Activated T-cell treated with anti-CD3 and anti-CD28 coated beads, Interleukin-2, amount 50 U/mL, for 48 hours (primary cell): ENCODE measurements around the gene COX7B2.

ENCODE experiments used
- DNase-seq, 2 experiments: peaks; one replicate each; pipeline ENCODE4 v3.0.0-alpha.2; 2020

The COX7B2 gene, protein sequence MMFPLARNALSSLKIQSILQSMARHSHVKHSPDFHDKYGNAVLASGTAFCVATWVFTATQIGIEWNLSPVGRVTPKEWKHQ

DNA sequence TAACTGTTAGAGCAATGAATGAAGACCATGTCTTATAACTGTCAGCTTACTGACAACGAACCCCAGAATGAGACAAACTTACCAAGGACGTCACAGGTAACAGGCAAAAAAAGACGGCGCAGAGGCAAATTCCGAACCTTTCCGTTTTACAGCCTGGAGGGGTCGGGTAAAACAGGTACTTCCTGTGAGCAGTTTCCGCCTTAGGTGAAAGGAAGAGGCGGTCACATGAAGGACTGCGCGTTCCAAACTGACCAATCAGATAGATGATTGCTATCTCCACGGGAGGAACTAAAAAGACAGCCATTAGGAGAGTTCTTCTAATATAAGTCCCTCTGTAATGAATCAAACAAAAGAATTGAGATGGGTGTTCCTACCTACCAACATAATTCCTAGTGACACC, at the start of gene COX7B2:
TSS of gene COX7B2 (minus strand) at position 168 of the 400 bp plus-strand sequence. CDS start 174,053 bp downstream, outside the sequence.
- DNase-seq, result no peak

DNA sequence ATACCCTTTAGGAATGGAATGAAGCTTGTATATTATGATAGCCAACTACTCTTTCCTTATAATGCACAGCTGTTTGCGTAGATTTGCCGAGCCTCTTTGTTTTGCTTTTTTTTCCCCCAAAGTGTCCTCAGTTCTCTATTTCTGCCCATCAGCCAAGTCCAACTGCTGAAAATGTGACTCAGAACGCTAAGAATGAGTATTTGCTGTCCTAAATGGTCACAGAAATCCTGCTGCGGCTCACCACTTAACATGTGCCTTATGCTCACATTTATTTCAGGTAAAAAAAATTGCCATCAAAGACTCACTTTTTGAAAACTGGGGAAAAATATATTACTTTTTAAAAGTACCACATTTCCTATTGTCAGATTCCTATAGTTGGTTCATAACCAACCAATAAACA, 47.4 kb upstream of the COX7B2 start:
- no peak for DNase-seq

DNA sequence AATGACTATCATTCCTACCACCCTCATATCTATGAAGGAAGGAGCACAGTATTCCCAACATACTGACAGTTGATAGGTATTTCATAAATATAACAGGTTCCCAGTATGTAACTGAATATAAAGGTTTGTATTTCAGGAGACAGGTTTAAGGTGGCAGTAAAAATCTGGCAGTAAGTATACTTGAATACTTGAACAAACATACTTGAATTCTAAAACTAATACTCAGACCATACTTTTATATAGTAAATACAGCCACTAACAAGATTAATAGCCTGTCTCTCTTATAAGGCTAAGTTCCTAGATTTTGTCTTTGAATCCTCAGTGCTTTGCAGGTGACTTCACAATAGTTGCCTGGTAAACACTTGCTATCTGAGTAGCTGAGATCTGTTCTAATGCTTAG, 46.6 kb upstream of the COX7B2 start:
- DNase-seq, result no peak

DNA sequence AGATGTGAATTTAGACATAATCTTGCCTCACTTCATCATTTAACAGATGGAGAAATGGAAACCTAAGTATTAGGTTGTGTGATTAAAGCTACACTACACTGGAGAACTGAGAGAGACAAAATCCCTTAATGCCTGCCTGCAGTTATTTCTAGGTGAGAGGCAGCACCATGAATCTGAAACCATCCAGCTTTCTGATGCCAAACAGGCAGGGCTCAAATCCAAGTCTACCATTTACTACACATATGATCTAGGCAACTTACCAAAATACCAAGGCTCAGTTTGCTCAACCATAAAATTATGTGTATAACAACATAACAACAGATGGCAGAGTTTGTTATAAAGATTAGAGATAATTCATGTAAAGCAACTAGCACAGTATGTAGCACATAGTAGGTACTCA, 45.6 kb upstream of the COX7B2 start:
- no peak for DNase-seq

GRCh38 chr4:46953564-46953963, 44.5 kb upstream of the COX7B2 start:
- DNase-seq, result no peak

DNA sequence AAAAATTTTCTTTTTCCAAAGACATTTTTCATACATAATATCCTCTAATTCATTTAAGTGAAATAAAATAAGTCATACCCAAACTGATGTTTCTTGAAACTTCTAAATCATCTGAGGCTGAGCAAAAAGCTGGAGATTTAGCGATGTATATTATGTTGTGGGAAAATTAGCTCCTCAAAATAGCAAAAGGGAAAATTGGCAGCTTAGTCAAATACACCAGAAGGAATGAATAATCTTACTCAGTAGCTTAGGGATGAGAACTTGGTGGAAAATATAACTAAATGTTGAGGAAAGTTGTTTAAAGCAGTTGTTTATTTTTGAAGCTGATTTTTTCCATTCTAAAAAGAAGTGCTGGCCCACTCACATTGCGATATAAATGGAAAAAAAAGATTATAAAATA, 43.4 kb upstream of the COX7B2 start:
- DNase-seq, result no peak

- no peak for DNase-seq
Observed at GRCh38 chr4:46950826-46951225, 41.8 kb upstream of the COX7B2 start.

- no peak for DNase-seq
Observed at GRCh38 chr4:46949822-46950221, 40.8 kb upstream of the COX7B2 start.

- no peak for DNase-seq
Observed at GRCh38 chr4:46947541-46947940, 38.5 kb upstream of the COX7B2 start.

GRCh38 chr4:46946919-46947536, 38.0 kb upstream of the COX7B2 start:
- no peak for DNase-seq

GRCh38 chr4:46945062-46945461, 36.0 kb upstream of the COX7B2 start:
- DNase-seq, result no peak

GRCh38 chr4:46944345-46944744, 35.3 kb upstream of the COX7B2 start:
- DNase-seq, result no peak

DNA sequence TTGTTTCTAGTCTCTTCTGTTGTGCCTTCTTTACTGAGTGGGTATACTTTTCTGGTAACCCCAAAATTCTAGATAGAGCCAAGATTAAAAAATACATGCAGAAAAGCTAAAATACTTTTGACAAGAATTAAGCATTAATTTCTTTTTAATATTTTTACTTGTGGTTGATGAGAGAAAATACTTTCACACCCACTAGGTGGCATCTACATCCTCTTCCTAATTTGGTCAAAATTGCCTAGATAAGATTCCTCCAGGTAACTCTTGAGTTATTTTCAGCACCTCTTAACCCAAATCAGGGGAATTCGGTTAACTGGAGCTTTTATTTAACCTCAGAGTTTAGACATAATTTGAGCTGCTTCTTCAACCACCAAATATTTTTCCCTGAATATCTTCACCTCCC, 28.4 kb upstream of the COX7B2 start:
- DNase-seq, result no peak

- DNase-seq, result no peak
Observed at GRCh38 chr4:46934726-46935125, 25.7 kb upstream of the COX7B2 start.

DNA sequence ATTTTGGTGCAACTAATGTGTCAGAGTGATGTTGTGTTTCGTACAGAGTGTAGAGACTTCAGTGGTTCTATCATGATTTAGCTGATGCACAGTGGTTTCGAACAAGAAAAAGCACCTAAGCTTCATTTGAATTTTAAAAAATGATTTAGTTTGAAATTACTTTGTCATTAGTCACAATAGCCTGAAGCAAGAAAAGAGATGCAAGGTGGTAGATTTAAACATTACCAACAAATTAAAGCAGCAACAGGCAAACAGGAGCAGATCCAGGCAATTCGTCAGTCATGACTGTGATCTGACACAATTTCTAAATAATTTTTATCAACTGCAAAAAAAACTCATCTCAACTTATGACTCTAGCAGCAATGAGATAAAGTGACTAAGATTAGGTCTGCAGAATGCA, 24.6 kb upstream of the COX7B2 start:
- DNase-seq, result no peak

DNA sequence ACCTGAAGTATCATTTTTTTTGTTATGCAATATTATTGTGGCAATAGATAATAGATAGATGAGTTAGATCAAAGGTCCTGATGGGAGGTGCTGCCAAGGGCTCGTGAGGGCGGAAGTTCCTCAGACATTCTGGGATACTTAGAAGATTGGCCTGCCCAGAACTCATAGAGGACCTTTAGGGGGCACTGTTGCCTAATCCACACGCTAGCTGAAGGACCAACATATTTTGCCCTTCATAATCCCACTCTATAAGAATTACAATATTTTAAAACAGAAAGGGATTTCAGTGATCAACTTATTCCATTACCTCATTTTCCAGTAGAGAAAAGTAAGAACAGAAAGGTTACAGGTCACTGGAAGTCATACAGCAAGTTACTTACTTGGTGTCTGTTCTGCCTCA, 22.9 kb upstream of the COX7B2 start:
- peak; percentile 20 to 25 for DNase-seq

GRCh38 chr4:46930891-46931290, 21.8 kb upstream of the COX7B2 start:
- no peak for DNase-seq

- no peak for DNase-seq
Observed at GRCh38 chr4:46927201-46927600, 18.2 kb upstream of the COX7B2 start.

DNA sequence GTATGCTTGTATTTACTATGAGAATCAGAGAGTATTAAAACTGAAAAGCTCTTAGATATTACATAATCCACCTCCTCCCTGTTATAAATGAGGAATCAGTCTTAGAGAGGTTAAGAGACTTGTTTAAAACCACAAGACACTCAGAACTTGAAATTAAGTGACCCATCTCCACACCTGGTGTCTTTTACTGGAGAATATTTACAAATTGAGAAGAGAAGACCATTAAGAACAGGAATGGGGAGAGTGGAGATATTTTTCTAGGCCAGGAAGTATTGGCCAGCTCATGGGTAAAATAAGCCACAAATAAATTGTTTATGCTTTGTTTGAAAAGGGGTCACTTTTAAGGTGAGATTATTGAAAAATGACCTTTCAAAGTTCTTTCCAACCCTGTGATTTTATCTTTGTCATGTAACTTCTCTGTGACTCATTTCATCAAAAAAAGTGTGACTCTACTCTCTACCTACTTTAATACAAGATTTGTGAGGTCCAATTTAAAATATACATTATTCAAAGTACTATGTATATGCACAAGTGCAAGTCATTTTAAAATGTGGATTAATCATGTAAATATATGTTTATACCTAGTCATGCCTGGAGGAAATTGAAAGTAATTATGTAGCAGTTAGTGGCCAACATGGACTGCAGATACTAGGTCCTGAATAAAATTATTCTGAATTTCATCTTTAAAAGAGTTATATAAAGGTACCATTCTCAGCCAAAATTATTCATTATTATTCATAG, 15.9 kb upstream of the COX7B2 start:
- no peak for DNase-seq

- DNase-seq, result no peak
Observed at GRCh38 chr4:46922205-46922604, 13.2 kb upstream of the COX7B2 start.

DNA sequence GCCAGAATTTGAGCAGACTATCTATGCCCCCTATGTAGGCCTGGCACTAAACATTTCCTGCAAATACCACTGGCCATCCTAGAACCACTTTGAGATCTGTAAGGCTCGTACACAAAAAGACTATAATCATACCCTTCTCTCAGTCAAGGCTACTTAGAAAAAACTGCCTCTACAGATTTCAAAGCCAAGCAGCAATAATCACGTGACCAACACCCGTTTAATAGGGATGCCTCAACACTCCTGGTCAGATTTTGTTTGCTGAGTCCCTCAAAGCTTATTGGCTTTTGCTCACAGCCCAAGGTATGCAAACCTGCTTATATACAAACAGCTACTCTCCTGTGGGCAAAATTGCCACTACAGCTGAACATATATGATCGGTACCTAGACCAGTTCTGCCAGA, 897 bp downstream of the COX7B2 start:
- DNase-seq, result no peak

GRCh38 chr4:46900082-46900481, 9.0 kb downstream of the COX7B2 start:
- DNase-seq, result no peak

GRCh38 chr4:46894826-46895225, 14.2 kb downstream of the COX7B2 start:
- no peak for DNase-seq

DNA sequence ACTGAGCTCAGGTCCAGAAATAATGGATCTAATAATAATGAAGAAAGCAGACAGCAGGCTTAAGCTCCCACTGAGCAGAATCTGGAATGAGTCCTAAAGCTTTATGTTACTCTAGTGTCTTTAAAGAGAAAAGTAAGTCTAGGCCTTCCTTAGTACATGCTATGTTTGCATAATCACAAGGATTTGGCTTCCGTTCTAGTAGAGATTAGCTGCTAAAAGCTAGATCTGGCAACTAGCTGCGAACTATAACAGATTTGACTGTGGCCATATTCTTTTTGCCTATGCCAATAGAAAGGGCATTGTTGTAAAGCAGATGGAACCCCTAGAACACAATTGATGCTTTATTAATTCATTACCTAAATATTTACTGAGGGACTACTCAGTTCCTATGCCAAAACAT, 19.0 kb downstream of the COX7B2 start:
- DNase-seq, result no peak

GRCh38 chr4:46889410-46889809, 19.6 kb downstream of the COX7B2 start:
- DNase-seq, result no peak
